ENCODE results near the gene HOMER1.

DNA sequence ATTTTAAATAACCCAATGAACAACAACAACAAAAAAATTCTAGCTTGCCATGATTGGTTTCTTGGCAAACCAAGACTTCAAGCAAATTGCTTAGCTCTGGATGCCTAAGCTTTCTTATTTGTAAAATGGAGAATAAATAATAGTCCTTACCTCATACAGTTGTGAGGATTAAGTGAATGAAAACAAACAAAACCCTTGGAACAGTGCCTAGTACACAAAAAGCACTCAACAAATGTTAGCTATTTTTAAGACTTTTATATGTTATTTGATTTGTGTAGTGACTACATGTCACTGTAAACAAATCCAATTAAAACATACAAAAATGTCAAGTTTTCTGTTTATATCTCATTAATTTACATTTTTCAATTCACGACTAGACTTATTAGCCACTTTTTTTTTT, 13.5 kb upstream of the HOMER1 start:
- TF ChIP-seq CTCF (IDR thresholded peaks at IDR 0.05; ENCODE audit: insufficient read depth, low read length, poor library complexity, severe bottlenecking) (no peak), EZH2phosphoT487 (conservative IDR thresholded peaks at IDR 0.05; ENCODE audit: low read length) (no peak)

Measured in SU-DHL-6 (cell line).